GM19238 (cell line): Measurements from ENCODE around the gene CD48.
"Not testable (repeated sequence)": the region's sequence is repeated elsewhere in the genome, so short reads cannot be mapped to it uniquely, and the experiment has no call there.

Source experiments
- DNase-seq: peaks from one replicate; pipeline ENCODE4 v3.0.0; 2011; ENCODE audit warnings: low spot score; ENCODE audit not compliant: insufficient read length

Gene CD48

DNA sequence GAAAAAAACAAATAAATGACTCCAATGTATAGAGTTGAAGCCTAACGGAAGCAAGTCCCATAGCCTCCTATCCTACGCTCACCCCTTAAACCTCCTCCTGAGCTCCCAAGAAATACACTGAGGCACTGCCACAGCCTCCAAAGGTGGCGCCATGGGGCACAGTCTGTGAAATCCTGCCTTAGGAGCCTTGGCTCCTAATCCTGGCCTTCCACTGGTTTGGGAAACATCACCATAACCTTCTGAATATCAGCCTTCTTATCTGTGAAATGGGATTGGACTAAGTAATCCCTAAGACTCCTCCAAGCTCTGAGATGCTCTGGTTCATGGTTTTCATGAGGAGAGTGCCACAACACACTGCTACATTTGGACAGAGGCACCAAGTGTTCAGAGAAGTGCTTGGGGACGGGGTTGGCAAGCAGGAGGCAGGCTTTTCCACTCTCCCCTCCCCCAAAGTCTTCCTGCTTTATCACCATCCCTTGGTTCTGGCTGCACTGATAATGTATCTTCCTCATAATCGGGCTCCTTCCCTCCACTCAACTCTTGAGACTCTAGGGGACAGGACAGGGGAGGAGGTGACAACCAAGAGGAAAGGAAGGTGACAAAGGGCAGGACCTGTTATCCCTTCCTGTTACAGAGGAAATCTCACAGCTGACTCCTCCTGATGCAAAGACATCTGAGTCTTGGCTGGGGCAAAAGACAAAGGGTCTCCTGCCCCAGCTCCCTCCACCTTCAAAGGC lies 30.2 kb upstream of the CD48 start:
- DNase-seq = no peak

- DNase-seq = no peak
Measured at GRCh38 chr1:160741092-160741501, 29.5 kb upstream of the CD48 start.

- no peak for DNase-seq
Measured at GRCh38 chr1:160740133-160740688, 28.6 kb upstream of the CD48 start.

GRCh38 chr1:160739098-160739511 lies 27.5 kb upstream of the CD48 start, which contains the start of gene SLAMF7:
TSS of gene SLAMF7 (plus strand) at chr1:160739247. CDS start at chr1:160739302, 55 bp downstream.
- no peak for DNase-seq

- DNase-seq = no peak
Measured at GRCh38 chr1:160738271-160738670, 26.6 kb upstream of the CD48 start.

DNA sequence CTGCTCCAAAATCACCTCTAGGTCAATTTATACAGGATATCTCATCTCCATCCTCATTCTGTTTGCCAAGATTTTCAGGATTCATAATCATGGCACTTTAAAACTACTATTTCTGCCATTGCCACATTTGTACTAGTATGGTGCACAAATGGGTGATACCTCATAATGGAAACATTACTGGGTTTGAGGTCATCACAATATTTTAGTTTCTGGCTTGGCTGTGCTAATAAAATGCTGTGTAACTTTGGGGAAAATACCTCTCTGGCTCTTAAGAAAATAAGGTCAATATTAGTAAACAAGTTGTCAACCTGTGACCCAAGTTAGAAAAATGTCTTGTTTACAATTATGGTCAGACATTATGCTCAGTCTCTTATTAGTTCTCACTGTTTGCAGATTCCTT lies 22.7 kb upstream of the CD48 start:
- DNase-seq = no peak

- DNase-seq = no peak
Measured at GRCh38 chr1:160733898-160734297, 22.3 kb upstream of the CD48 start.

DNA sequence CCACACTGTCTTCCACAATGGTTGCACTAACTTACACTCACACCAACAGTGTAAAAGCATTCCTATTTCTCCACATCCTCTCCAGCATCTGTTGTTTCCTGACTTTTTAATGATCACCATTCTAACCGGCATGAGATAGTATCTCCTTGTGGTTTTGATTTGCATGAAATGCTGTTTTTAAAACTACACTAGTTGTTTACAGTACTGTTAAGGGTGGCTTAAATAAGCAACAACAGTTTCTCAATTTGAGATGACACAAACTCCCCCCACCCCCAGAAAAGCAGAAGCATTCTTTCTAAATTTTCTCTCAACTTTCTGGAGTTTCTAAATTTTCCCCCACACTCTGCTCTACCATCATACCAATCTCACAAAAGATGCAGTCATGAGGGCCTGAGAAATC lies 20.4 kb upstream of the CD48 start:
- no peak for DNase-seq

DNA sequence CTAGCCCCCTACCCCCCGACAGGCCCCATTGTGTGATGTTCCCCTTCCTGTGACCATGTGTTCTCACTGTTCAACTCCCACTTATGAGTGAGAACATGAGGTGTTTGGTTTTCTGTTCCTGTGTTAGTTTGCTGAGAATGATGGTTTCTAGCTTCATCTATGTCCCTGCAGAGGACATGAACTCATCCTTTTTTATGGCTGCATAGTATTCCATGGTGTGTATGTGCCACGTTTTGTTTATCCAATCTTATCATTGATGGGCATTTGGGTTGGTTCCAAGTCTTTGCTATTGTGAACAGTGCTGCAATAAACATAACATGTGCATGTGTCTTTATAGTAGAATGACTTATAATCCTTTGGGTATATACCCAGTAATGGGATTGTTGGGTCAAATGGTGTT lies 19.9 kb upstream of the CD48 start:
- DNase-seq = not testable (repeated sequence)

GRCh38 chr1:160727316-160727640 lies 15.7 kb upstream of the CD48 start:
- no peak for DNase-seq

DNA sequence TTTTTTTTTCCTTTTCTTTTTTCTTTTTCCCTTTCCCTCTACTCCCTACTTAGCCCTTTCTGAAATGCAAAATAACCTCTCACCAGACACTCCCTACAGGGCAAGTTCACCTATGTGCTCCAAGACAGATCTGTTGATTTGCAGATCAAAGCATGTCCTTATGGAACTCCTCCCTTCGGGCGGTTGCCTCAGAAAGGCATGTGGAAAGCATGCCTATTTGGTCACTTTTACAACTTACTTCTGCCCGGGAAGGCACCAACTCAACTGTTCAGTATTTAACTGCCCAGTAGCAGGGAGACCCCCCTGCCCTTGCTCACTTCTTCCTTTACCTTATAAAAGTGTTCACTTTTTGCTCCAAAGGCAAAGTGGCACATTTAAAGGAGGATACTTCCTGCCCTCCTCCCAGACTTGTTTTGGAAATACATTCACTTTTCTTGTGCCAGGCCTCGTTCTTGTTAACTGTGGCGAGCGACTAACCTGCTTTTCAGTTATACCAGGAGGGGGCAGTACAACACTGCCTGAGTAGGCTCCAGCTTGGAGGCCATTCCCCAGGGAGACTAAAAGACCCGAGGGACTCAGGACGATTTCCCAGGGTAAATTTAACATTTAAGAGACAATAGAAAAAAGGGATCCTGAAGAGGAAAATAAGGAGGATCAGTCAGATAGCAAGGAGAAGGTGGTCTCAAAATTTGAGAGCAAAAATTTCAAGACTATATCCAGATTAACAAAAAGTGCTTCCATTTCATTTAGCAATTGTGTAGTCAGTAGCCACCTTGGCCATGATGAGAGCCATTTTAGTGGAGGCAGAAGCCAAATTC lies 15.1 kb upstream of the CD48 start:
- DNase-seq = peak; percentile 38

- DNase-seq = no peak
Measured at GRCh38 chr1:160726114-160726497, 14.5 kb upstream of the CD48 start.

DNA sequence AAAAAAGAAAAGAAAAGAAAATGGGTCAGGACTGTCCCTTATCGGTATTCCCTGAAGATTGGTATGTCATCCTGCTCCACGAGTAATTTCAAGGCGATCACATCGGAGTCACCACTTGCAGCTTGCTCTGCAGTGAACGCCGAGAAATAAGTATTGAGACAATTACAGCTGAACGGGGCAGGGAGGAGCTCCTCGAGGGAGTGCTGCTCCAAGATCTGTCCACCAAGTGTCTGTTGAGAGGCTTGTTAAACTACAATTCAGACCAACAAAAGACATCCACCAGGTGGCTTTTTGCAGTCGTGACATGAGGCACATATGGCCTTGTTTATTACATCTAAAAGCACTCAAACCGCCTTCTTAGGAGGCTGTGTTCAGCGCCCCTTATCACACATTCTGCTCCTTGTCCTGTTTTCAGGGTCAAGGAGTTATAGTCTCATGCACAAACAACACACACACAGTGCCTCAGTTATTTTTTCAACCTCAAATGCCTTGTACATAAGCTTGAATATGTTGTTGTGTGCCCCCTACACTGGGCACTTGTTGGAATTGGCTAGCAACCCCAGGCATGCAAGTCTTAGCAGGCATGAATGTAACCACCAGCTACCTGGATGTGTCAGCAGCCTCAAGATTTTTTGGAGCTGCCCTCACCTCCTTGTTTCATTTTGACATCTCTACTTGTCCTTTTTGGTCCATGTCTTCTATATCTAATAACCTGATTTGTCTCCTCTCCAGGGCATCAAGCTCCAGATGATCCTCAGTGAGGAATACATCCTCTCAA lies 13.0 kb upstream of the CD48 start:
- DNase-seq = no peak

GRCh38 chr1:160723332-160723731 lies 11.7 kb upstream of the CD48 start:
- DNase-seq = no peak

DNA sequence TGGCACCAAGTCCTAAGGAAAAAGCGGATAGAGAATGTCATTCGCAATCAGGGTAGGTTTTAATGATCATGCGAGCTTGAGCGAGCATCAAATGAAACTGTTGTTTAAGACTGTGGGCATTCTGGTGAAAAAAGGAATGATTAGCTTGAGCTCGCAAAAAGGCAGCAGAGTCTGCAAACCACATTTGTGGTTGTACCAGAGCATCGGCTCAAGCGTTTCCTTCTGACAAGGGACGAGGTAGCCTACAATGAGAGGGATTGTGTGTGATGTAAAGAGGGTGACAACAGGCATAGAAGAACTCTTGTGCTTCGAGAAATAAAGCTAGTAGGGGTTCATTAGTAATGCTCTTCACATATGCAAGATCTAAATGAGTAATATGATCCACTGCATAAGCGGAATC lies 11.1 kb upstream of the CD48 start:
- no peak for DNase-seq

- DNase-seq = no peak
Measured at GRCh38 chr1:160721473-160721872, 9.9 kb upstream of the CD48 start.

DNA sequence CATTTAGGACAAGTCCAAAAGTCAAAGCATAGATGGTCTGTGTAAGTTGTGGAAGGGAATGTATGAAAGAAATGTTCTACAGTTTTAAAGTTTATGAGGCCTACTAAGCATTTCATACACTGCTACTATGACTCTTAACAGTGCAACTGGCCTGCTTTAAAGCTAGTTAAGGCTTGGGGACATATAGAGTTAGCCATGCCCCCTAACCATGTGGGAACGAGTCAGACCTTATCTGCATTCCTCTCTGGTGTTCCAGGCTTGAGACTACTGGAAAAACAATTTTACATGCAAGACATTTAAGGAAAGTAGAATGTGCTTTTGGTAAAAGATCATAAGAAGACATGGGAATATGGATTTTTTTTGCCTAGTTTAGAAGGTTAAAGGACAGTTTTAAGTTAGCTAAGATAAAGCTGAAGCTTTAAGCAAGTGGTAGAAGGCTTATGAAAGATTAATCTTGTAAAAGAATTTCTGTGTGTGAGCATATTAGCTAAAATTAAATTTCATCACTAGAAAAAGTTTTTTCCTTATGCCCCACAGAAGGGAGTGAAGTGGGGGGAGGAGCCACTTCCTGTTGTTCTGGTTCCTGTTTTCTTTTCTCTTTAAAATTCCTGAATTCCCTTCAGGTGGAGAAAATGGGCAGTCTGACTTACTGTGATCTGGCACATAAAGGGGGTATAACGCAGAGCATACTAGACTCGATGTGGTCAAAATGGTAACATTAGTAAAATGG lies 8.9 kb upstream of the CD48 start:
- DNase-seq = no peak

- no peak for DNase-seq
Measured at GRCh38 chr1:160718210-160718609, 6.6 kb upstream of the CD48 start.

DNA sequence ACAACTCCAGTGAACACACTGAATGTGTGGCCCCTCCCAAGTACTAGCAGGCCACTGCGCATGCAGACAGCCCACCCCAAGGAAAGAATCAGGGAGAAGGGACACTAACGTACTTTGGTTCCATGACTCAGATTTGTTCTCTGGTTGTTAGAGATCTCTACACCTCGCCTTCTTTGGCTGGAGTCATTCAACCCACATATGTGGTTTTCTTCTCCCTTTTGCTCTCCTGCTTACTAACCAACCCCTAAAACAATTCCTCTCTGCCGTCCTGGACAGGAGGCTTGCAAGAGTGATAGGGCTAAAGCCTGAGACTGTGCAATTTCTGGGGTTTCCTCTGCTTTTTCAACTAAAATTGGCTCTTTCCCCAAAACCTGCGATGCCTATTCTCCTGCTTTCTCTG lies 5.7 kb upstream of the CD48 start:
- no peak for DNase-seq

GRCh38 chr1:160716013-160716412 lies 4.4 kb upstream of the CD48 start:
- no peak for DNase-seq

GRCh38 chr1:160714034-160714648 lies 2.5 kb upstream of the CD48 start:
- not testable (repeated sequence) for DNase-seq
